GM18505 (cell line): Measurements from ENCODE around the gene SUN5.

Source experiments
- ATAC-seq: cut with Tn5 transposase; IDR thresholded peaks from one replicate; pipeline ENCODE4 v1.9.1; 2021; ENCODE audit not compliant: unreplicated experiment
- POLR2A ChIP-seq: IDR thresholded peaks from 4 replicates; pipeline ENCODE4 v1.6.1; 2011; ENCODE audit warnings: borderline replicate concordance; ENCODE audit not compliant: insufficient read depth, insufficient read length; ENCODE audit errors: extremely low read depth

SUN5 gene

GRCh38 chr20:33033381-33033780 is 29.1 kb upstream of the SUN5 start:
- no peak for ATAC-seq
- no peak for TF ChIP-seq POLR2A

GRCh38 chr20:33032555-33032954 is 28.3 kb upstream of the SUN5 start:
- no peak for TF ChIP-seq POLR2A
- no peak for ATAC-seq

GRCh38 chr20:33031531-33031930 is 27.3 kb upstream of the SUN5 start, which contains the start of gene BPIFB6:
Gene BPIFB6, plus strand, starts transcription at chr20:33031648. Its CDS starts 0 bp downstream, at chr20:33031648.
- ATAC-seq: no peak
- no peak for TF ChIP-seq POLR2A

- TF ChIP-seq POLR2A: no peak
- no peak for ATAC-seq
Observed at GRCh38 chr20:33030569-33030968, 26.3 kb upstream of the SUN5 start.

- TF ChIP-seq POLR2A: no peak
- ATAC-seq: no peak
Observed at GRCh38 chr20:33030076-33030475, 25.8 kb upstream of the SUN5 start.

GRCh38 chr20:33028875-33029274 is 24.6 kb upstream of the SUN5 start:
- no peak for TF ChIP-seq POLR2A
- ATAC-seq: no peak

GRCh38 chr20:33027769-33028751 is 23.8 kb upstream of the SUN5 start:
- no peak for TF ChIP-seq POLR2A
- no peak for ATAC-seq

- ATAC-seq: no peak
- no peak for TF ChIP-seq POLR2A
Observed at GRCh38 chr20:33026779-33027759, 22.8 kb upstream of the SUN5 start.

GRCh38 chr20:33026072-33026778 is 22.0 kb upstream of the SUN5 start:
- no peak for ATAC-seq
- no peak for TF ChIP-seq POLR2A

GRCh38 chr20:33025318-33025876 is 21.2 kb upstream of the SUN5 start:
- no peak for TF ChIP-seq POLR2A

GRCh38 chr20:33024609-33025317 is 20.5 kb upstream of the SUN5 start:
- TF ChIP-seq POLR2A: no peak
- ATAC-seq: no peak

More at GRCh38 chr20:33025318-33025876, 21.2 kb upstream of the SUN5 start:
- no peak for ATAC-seq

GRCh38 chr20:33024243-33024560 is 20.0 kb upstream of the SUN5 start:
- no peak for TF ChIP-seq POLR2A

More at GRCh38 chr20:33024243-33024560, 20.0 kb upstream of the SUN5 start:
- no peak for ATAC-seq
